Measurements from ENCODE around the gene MYOM1. TPM values are rescaled to one million over a fixed set of nuclear protein-coding genes. Genes with fewer than 3 reads are reported as not detected.
A peak's percentile ranks its signal among the peaks of the same experiment; 100 is the strongest.
"Not testable (repeated sequence)": the region's sequence is repeated elsewhere in the genome, so short reads cannot be mapped to it uniquely, and the experiment has no call there.

Gene MYOM1
- total RNA-seq, 1 donor from 2014 or later, result 1.2 TPM

- Histone ChIP-seq H3K9me3 (no peaks in the 10 kb centered on the region), H3K27ac (no peak overlapping the region), H3K4me1 (no peaks in the 10 kb centered on the region), H3K36me3 (no peaks in the 10 kb centered on the region), H3K4me3 (no peak overlapping the region), H3K27me3 (no peaks in the 10 kb centered on the region)
- DNase-seq (ENCODE audit: extremely low spot score in 2 of 2), result no peak
- TF ChIP-seq POLR2AphosphoS5 (IDR thresholded peaks at IDR 0.05; ENCODE audit: insufficient read depth in 1 of 2, low read depth in 1 of 2) (no peak), POLR2A (IDR thresholded peaks at IDR 0.05) (no peak)
- TF ChIP-seq, protein P1, sequence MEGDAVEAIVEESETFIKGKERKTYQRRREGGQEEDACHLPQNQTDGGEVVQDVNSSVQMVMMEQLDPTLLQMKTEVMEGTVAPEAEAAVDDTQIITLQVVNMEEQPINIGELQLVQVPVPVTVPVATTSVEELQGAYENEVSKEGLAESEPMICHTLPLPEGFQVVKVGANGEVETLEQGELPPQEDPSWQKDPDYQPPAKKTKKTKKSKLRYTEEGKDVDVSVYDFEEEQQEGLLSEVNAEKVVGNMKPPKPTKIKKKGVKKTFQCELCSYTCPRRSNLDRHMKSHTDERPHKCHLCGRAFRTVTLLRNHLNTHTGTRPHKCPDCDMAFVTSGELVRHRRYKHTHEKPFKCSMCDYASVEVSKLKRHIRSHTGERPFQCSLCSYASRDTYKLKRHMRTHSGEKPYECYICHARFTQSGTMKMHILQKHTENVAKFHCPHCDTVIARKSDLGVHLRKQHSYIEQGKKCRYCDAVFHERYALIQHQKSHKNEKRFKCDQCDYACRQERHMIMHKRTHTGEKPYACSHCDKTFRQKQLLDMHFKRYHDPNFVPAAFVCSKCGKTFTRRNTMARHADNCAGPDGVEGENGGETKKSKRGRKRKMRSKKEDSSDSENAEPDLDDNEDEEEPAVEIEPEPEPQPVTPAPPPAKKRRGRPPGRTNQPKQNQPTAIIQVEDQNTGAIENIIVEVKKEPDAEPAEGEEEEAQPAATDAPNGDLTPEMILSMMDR (IDR thresholded peaks at IDR 0.05), result no peak
- intact Hi-C loops (cut with DNase I), result loop anchor here (10.0 kb wide), 1 partner anchor 52 kb away; the partner anchor contains the start of gene LPIN2
These were observed 153.2 kb downstream of the MYOM1 start for GRCh38 chr18:3066341-3067110.

- intact Hi-C loops (cut with DNase I), result loop anchor here (5.0 to 10.0 kb wide), 2 partner anchors 49 to 131 kb away; partner anchors contain the start of gene LPIN2
These were observed 156.0 kb downstream of the MYOM1 start for GRCh38 chr18:3063766-3064165.

DNA sequence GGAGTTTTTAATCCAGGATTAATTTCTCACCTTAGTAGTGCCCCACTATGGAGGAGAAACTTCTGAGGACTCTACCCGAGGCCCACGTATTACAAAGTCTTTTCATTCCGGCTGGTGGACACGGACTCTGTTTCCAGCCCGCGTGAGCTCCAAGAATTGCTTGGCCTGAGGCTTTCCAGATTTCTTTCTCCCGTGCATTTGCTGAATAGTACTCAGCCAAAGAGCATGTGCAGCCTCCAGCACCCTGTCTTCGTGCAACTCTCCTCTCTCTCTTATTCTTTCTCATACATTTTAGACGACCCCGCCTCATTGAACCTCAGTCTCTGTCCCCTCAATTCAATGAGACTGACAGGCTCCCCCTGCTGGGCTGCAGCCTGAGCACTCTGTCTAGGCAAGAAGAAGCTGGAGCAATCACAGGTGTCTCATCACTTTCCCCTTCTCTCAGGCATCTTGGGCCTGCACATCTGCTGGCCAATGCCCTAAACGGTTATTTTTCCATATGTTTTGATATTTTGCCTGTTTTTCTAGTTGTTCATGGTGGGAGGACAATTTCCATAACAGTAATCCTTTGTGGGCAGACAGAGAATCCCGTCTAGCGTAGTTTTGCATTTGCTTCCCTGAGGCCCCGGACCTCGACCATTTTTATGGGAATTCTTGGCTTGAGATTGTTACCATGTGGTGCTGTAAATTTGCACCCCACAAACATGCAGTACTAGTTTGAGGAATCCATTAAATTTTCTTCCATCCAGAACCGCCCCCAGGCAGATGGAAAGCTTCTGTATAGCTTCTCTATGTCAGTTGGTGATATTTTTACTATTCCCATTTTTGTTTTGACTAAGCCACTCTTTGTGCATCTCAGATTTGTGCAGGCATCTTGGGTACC lies 156.7 kb downstream of the MYOM1 start:
- DNase-seq (ENCODE audit: extremely low spot score in 2 of 2), result no peak
- H3K4me3 ChIP-seq, result no peak overlapping the region

More at GRCh38 chr18:3063766-3064165, 156.0 kb downstream of the MYOM1 start:
- H3K9me3 ChIP-seq; H3K4me1 ChIP-seq; H3K4me3 ChIP-seq; H3K27ac ChIP-seq; DNase-seq (ENCODE audit: extremely low spot score in 2 of 2); H3K27me3 ChIP-seq; H3K36me3 ChIP-seq: not testable (repeated sequence)

GRCh38 chr18:3061581-3062312 lies 158.0 kb downstream of the MYOM1 start:
- Histone ChIP-seq H3K27me3 (no peaks in the 10 kb centered on the region), H3K9me3 (no peaks in the 10 kb centered on the region), H3K36me3 (no peaks in the 10 kb centered on the region), H3K4me1 (no peaks in the 10 kb centered on the region), H3K27ac (peak overlapping the region; percentile 8), H3K4me3 (no peak overlapping the region)
- intact Hi-C loops (cut with DNase I), result loop anchor here (5.0 to 10.0 kb wide), 2 partner anchors 47 to 129 kb away; partner anchors contain the start of gene LPIN2
- no peak for DNase-seq (ENCODE audit: extremely low spot score in 2 of 2)
- no peak for TF ChIP-seq POLR2A (IDR thresholded peaks at IDR 0.05)
- TF ChIP-seq, protein P1 (IDR thresholded peaks at IDR 0.05), result no peak

More for the DNA sequence above, 156.7 kb downstream of the MYOM1 start:
- Histone ChIP-seq H3K36me3 (no peaks in the 10 kb centered on the region), H3K4me1 (no peaks in the 10 kb centered on the region), H3K9me3 (no peaks in the 10 kb centered on the region), H3K27ac (no peak overlapping the region), H3K27me3 (no peaks in the 10 kb centered on the region)
- intact Hi-C loops (cut with DNase I), result loop anchor here (5.0 to 10.0 kb wide), 2 partner anchors 48 to 131 kb away; partner anchors contain the start of gene LPIN2
- no peak for TF ChIP-seq POLR2A (IDR thresholded peaks at IDR 0.05)
- TF ChIP-seq, protein P1 (IDR thresholded peaks at IDR 0.05), result peak; percentile 40 to 70 (median 67)
